ENCODE measurements around the gene ARHGEF10L.

ARHGEF10L gene

DNA sequence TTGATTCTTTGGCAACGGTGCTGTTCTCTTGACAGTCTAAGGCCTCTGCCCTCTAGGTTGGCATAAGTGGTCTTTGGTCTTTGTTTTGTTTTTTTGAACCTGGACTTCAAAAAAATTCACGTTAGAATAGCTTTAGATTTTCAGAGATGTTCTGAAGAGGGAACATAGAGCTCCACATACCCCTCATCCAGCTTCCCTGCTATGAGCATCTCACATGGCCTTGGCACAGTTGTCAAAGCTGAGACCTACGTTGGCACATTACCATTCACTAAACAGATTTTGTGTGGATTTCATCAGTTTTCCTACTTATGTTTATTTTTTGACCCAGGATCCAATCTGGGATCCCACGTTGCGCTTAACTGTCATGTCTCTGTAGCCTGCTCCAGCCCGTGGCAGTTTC is 60.8 kb downstream of the ARHGEF10L start:
- no peak overlapping the region for H3K4me3 ChIP-seq (ENCODE audit: low read length)
- no peak for DNase-seq (ENCODE audit: low read depth)
- TF ChIP-seq, protein P1, sequence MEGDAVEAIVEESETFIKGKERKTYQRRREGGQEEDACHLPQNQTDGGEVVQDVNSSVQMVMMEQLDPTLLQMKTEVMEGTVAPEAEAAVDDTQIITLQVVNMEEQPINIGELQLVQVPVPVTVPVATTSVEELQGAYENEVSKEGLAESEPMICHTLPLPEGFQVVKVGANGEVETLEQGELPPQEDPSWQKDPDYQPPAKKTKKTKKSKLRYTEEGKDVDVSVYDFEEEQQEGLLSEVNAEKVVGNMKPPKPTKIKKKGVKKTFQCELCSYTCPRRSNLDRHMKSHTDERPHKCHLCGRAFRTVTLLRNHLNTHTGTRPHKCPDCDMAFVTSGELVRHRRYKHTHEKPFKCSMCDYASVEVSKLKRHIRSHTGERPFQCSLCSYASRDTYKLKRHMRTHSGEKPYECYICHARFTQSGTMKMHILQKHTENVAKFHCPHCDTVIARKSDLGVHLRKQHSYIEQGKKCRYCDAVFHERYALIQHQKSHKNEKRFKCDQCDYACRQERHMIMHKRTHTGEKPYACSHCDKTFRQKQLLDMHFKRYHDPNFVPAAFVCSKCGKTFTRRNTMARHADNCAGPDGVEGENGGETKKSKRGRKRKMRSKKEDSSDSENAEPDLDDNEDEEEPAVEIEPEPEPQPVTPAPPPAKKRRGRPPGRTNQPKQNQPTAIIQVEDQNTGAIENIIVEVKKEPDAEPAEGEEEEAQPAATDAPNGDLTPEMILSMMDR (conservative IDR thresholded peaks at IDR 0.05; ENCODE audit: low read depth, low read length) = no peak

DNA sequence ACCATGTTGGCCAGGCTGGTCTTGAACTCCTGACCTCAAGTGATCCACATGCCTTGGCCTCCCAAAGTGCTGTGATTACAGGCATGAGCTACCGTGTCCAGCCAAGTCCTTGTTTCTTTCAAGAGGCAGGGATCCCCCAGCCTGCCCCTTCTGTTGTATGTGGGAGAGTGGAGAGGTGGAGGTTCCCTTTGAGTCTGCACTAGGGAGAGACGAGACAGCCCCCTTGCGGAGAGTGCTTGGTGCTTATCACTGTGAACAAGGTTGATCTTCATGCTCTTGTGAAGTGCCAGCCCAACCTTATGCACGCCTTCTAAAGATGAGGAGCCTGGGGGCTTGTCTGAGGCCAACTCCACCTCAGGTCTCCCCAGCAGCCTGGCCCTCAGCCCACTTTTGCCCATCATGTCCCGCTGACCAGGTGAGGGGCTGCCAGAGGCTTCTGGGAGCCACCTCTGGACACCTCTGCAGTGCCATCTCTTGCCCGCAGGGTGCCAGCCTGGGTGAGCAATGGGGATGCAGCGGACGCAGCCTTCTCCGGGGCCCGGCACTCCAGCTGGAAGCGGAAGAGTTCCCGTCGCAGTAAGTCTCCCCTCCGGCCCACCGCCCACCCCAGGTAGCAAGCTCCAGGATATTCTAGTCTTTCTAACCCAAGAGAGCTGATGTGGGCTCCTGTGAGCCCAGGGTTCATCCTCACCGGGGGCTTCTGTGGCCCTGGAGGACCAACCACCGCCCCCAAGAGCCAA is 62.3 kb downstream of the ARHGEF10L start:
- no peak for DNase-seq (ENCODE audit: low read depth)
- no peak overlapping the region for H3K4me3 ChIP-seq (ENCODE audit: low read length)
- TF ChIP-seq, protein P1 (conservative IDR thresholded peaks at IDR 0.05; ENCODE audit: low read depth, low read length) = no peak

DNA sequence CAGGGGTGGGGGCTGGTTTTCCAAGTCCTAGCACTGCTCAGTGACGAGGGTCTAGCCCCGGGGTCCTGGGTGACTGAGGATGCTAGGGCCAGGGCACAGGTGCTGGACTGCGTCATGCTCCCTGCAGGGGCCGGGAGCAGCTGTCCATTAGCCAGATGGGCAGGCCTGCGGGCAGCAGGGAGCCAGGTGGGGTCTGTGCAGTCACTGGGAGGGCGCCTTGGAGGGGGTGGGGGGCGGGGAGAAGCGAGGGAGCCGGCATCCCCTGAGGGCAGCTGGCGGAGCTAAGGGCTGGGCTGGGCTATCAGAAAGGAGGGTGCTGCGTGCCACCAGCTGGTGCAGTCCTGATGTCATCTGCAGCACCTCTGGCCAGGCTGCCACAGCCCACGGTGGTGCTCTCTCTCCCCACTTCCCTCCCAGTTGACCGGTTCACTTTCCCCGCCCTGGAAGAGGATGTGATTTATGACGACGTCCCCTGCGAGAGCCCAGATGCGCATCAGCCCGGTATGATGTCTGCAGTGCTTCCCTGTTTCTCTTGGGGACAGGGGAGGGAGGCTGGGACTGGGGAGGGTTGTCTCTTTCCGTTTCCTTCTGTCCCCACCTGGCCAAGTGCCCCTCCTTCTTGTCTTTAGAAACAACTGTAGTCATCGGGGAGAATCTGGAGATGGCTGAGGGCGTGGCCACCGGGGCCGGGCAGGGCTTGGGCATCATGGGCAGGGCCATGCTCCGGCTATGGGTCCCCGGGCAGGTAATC is 63.8 kb downstream of the ARHGEF10L start:
- no peak for DNase-seq (ENCODE audit: low read depth)
- TF ChIP-seq, protein P1 (conservative IDR thresholded peaks at IDR 0.05; ENCODE audit: low read depth, low read length) = no peak

DNA sequence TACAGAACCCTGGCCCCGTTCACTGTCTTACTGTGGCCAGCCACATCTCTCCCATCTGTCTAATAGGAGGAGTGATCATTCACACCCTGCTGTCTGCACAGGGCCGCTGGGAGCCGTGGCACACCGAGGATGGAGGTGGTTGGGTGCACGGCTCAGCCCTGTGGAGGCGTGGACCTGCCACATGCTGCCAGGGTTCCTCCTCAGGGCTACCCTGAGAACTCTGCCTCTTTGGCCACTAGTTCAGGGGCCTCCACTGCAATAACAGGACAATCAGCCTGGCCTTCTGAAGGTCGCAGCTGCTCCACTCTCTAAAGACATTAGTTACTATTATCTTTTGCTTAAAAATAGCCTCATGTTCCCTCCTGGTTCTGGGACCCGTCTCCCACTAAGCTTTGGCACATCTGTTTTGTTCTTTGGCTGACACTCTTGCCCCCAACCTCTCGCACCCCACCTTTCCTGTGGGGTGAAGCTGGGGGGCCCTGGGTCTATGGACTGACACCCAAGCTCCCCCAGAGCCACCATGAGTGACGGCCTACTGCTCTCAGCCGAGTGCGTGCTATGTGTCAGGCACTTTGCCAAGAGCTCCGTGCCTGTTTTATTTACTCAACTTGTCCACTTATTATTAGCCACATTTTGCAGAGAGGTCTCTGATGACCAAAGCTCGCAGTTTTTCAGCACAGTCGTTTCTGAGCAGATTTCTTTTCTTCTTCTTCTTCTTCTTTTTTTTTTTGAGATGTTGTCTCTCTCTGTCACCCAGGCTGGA is 66.3 kb downstream of the ARHGEF10L start:
- H3K4me3 ChIP-seq (ENCODE audit: low read length) = no peak overlapping the region
- TF ChIP-seq, protein P1 (conservative IDR thresholded peaks at IDR 0.05; ENCODE audit: low read depth, low read length) = no peak
- DNase-seq (ENCODE audit: low read depth) = no peak

More for the DNA sequence above, 63.8 kb downstream of the ARHGEF10L start:
- H3K4me3 ChIP-seq (ENCODE audit: low read length) = no peak overlapping the region

DNA sequence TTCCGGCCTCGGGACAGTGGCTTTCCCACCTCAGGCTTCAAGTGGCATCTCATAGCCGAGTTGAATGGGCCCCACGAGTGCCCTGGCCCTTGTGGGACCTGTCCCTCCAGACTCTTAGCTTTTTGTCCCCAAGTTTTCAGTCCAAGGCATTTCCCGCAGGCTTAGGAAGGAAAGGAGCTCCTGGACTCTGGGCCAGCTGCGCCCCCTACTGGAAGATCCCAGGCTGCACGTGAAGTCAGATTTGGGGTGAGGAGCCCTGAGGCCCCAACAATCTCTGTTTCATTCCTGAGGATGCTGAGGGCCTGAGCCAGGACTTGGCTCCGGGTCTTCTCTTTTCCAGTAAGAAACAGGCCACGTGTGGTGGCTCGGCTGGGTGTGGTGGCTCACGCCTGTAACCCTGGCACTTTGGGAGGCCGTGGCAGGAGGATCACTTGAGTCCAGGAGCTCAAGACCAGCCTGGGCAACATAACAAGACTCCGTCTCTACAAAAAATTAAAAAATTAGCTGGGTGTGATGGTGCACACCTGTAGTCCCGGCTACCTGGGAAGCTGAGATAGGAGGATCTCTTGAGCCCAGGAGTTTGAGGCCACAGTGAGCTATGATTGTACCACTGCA is 67.4 kb downstream of the ARHGEF10L start:
- DNase-seq (ENCODE audit: low read depth) = no peak
- TF ChIP-seq, protein P1 (conservative IDR thresholded peaks at IDR 0.05; ENCODE audit: low read depth, low read length) = peak; percentile 97
- H3K4me3 ChIP-seq (ENCODE audit: low read length) = no peak overlapping the region

DNA sequence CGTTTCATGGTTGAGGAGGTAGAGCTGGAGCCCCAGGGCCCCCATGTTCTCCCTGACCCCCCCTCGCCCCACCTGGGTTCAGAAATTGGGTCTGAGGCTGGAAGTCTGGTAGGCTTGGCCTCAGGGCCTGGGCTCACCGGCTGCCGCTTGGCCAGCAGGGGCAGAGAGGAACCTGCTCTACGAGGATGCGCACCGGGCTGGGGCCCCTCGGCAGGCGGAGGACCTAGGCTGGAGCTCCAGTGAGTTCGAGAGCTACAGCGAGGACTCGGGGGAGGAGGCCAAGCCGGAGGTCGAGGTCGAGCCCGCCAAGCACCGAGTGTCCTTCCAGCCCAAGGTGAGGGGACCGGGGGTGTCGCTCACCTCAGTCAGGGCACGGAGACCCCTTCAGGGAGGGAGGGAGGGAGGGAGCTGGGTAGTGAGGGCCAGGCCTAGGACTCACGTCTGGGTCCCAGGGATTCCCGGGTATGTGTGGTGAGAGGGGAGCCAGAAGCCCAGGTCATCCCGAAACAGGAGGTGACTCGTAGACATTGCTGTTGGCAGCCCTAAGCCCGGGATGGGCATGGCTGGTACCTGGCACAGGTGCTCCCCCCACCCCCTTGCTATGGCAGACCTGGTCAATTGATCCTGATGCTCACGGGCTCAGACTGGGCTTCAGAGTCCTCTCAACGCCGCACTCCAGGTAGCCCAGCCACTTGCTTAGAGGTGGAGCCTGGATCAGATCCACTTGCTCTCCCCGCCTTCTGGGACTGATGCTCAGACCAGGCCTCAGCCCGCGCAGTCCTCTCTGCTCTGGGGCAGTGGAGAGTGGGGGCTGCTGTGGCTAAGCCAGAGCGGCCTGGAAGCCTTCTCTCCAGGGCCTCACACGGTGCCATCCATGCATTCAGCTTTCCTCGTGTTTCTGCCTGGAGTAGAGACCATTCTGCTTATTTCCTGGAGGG is 68.4 kb downstream of the ARHGEF10L start:
- H3K4me3 ChIP-seq (ENCODE audit: low read length) = no peak overlapping the region
- TF ChIP-seq, protein P1 (conservative IDR thresholded peaks at IDR 0.05; ENCODE audit: low read depth, low read length) = no peak
- DNase-seq (ENCODE audit: low read depth) = no peak
